GM18499 (cell line): ENCODE measurements around the gene STX1B.
"Not testable (repeated sequence)": the region's sequence is repeated elsewhere in the genome, so short reads cannot be mapped to it uniquely, and the experiment has no call there.

Source experiments
- ATAC-seq: cut with Tn5 transposase; IDR thresholded peaks from one replicate; pipeline ENCODE4 v1.9.1; 2021; ENCODE audit warnings: moderate number of reproducible peaks; ENCODE audit not compliant: insufficient read depth, unreplicated experiment

Gene STX1B

DNA sequence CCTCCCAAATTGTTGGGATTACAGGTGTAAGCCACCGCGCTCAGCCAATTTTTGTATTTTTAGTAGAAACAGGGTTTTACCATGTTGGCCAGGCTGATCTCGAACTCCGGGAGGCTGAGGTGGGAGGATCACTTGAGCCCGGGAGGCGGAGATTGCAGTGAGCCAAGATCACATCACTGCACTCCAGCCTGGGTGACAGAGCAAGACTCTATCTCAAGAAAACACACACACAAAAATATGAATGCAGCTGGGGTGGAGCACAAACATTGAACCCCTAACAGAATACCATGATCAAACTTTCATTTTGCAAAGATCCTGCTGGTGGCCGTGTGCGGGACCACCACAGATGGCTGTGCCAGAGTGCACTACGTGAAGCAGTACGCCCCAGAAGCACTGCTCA lies 7.3 kb upstream of the STX1B start:
- ATAC-seq: not testable (repeated sequence)

DNA sequence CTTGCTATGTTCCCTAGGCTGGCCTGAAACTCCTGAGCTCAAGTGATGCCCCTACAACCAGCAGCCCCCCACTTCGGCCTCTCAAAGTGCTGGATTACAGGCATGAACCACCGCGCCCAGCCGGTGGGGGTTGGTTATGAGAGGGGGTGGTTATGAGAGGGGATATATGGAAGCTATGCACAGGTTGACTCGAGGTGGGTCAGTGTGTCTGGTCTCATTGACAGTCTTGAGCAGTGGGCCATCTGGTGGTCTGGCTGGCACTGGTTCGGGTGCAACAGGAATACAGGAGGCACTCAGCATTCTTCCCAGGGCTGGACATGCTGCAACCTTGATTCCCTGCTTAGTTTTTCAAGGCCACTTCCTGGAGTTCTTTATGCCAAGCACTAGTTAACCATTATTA lies 5.6 kb upstream of the STX1B start:
- no peak for ATAC-seq

DNA sequence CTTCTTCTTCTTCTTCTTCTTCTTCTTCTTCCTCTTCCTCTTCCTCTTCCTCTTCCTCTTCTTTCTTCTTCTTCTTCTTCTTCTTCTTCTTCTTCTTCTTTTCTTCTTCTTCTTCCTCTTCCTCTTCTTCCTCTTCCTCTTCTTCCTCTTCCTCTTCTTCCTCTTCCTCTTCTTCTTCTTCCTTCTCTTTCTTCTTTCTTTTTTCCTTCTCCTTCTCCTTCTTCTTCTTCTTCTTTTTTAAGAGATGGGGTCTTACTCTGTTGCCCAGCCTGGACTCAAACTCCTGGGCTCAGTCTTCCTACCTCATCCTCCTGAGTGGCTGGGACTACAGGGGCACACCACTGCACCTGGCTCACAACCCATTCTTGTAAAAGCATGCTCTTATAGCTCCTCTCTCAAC lies 2.9 kb upstream of the STX1B start:
- not testable (repeated sequence) for ATAC-seq

DNA sequence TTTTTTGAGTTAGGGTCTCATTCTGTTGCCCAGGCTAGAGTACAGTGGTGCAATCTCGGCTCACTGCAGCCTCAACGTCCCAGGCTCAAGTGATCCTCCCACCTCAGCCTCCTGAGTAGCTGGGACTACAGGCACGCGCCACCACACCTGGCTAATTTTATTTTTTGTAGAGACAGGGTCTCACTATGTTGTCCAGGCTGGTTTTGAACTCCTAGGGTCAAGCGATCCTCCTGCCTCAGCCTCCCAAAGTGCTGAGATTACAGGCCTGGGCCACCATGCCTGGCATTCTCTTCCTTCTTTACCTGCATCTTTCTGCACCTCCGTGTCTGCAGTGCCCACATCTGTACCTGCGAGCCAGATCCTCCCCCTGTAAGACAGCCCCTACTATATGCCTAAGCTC lies 1.4 kb upstream of the STX1B start:
- not testable (repeated sequence) for ATAC-seq

DNA sequence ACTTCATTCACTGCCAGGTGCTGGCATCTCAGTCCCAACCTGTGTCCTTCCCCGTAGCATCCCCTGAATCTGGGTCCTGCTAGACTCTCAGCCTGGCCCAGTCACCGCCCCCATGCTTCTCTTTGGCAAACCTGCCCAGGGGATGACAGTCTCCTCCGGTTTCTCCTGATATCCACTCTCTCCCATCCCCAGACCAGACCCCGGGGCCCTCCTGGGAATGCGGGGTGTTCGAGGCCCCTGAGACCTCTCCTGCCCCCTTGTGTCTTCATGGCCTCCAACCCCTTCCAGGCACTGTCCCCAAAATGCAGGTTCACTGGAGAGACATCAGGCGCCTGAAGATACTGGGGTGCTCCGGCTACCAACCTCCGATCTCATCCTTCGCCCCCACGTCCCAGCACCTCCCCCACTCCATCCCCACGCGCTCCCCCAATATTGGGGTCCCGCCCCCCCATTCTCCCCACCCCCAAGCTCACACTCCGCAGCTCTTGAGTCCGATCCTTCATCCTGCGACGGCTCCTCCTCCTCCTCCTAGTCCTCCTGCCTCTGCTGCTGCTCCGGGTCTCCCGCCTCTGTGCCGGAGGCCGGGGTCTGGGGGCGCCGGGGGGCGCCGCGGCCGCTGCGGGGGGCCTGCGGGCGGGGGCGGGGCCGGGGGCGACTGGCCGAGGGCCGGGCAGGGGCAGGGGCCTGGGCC lies 399 bp downstream of the STX1B start:
- ATAC-seq: no peak

DNA sequence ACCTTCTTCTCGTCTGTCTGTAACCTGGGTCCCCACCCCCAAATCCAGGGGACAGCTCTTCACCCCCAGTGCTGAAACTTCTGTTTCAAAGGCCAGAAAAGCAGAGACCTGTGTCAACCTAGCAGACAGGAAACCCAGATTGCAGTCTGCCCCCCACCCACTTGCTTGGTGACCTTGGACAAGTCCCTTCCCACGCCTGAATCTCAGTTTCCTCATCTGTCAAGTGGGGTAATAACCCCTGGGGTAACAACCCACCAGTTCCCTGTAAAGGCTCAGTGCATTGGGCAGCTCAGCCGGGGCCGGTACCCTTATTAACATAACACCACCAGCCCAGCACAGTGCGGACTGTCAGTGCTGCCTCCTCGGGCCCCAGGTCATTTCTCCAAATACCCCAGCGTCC lies 1.3 kb downstream of the STX1B start:
- ATAC-seq: no peak

DNA sequence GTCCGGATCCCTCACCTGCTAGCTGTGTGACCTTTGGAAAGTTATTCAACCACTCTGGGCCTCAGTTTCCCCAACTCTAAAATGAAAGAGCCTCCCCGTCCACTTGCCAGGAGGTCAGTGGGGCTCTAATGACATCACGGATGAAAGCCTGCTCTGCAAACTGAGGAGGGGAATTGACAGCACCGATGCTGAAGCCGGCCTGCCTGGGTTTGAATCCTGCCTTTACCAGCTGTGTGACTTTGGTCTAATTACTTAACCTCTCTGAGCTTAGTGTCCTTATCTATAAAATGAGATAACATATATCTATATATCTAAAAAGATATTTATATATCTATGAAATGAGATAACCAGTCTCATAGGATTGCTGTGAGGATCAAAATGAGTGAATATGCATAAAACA lies 1.9 kb downstream of the STX1B start:
- no peak for ATAC-seq

DNA sequence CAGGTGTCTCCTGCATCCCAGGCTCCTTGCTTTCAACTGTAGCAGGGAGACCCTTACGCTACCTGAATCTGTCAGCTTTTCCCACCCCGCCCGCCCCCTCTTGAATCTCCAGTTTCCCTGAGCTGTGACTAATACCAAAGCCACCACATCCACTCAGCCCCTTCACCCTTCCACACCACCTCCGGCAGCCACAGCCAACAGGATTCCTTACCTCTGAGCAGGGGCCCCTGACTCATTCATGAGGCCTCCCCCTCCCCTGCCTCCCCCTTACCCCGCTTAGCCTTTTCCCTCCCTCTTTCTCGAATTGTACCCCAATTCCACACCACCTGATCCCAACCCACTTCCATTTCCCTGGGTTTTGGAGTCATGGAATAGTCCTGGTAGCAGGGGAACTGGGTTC lies 2.3 kb downstream of the STX1B start:
- ATAC-seq: no peak

DNA sequence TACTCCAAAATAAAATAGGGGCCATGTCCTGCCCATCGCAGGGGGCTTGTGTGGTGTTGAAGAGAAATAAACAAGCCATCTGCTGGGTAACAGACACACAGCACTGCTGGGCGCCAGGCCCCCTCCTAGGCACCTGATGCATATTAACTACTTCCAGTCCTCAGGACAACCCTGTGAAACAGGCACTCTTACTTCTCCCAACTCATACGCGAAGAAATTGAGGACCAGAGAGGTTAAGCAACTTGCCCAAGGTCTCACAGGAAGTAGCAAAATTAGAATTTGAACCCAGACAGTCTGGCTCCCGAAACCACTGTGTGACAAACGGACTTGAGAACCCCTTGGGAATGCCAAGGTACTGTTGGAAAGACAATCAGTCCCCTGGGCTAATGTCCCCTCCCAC lies 2.8 kb downstream of the STX1B start:
- ATAC-seq: no peak

DNA sequence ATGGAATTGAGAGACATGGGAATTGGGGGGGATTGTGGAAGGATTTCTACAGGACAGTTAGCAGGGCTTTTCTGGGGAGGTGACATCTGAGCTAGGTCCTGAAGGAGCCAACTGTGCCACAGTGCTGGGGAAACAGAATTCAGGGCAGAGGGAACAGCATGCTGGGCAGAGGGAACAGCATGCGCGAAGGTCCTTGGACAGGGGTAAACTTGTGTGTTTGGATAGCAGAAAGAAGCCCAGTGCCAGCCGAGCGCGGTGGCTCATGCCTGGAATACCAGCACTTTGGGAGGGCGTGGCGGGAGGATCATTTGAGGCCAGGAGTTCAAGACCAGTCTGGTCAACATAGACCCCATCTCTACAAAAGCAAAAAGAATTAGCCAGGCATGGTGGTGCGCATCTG lies 3.8 kb downstream of the STX1B start:
- no peak for ATAC-seq

DNA sequence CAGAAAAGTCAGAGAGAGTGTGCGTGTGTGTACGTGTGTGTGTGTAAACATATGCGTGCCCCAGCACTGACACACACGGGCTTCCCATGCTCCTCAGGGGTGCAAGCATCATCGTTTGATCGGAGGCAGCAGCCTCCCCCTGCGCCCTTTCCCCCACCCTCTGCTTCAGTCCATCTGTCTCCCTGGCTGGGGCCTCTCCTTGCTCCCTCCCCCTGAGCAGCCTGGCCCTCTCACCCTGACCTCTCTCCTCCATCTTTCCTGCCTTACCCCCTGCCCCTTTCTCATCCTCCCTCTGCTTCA lies 4.4 kb downstream of the STX1B start:
- ATAC-seq: no peak

- no peak for ATAC-seq
These were observed 4.9 kb downstream of the STX1B start for GRCh38 chr16:31005350-31006085.

DNA sequence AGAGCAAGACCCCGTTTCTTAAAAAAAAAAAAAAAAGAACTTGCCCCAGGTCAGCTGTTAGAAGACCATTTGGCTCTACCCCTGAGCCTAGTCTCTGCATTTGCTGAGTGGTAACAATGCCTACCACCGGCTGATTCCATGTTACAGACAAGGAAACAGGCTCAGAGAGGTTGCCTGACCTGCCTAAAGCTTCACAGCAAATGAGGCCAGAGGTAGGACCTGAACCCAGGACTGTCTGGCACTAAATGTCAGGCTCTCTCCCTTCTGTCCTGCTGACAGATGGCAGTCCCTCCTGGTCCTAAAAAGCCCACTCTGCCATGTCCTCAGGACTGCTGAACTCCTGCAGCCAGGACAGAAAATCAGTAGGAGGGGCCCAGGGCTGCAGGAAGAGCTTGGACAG lies 5.8 kb downstream of the STX1B start:
- no peak for ATAC-seq

- ATAC-seq: no peak
These were observed 6.7 kb downstream of the STX1B start for GRCh38 chr16:31003744-31004143.

DNA sequence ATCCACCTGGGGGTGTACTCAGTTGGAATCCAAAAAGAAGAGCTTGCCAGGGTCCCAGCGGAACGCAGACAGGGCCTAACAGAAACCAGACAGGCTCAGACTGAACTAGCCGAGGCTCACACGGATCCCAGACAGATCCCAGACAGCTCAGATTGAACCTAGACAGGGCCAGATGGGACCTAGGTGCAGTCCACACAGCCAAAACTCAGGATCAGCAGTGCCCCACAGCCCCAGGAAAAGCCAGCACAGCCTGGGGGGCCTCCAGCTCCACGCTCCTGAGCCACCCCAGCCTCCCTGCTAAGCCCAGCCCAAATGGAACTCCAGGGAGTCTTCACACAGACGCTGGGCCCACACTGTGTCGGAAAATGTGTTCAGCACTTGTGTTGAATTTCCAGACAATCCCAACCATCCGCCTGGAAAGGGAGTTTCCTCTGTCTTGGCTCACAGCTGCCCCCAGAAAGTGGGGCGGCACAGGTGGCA lies 7.5 kb downstream of the STX1B start:
- ATAC-seq: no peak

DNA sequence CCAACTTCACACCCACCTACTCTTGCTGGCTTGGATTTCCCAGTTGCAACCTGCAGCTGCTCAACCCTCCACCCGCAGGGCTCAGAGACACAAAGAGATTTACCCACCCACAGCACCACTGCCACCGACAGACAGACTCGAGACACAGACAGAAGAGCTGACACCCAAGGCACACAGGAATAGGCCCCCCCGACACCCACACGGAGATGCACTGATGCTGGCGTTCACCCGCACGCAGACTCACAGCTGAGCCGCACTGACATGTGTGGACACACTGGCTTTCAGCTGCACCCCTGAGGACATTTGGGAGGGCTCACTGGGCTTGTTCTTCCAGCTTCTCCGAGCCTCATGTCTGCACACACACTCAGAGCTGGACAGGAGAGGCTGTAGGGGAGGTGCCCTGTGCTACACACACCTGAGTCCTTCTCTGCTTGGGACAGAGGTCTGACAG lies 8.2 kb downstream of the STX1B start:
- no peak for ATAC-seq

DNA sequence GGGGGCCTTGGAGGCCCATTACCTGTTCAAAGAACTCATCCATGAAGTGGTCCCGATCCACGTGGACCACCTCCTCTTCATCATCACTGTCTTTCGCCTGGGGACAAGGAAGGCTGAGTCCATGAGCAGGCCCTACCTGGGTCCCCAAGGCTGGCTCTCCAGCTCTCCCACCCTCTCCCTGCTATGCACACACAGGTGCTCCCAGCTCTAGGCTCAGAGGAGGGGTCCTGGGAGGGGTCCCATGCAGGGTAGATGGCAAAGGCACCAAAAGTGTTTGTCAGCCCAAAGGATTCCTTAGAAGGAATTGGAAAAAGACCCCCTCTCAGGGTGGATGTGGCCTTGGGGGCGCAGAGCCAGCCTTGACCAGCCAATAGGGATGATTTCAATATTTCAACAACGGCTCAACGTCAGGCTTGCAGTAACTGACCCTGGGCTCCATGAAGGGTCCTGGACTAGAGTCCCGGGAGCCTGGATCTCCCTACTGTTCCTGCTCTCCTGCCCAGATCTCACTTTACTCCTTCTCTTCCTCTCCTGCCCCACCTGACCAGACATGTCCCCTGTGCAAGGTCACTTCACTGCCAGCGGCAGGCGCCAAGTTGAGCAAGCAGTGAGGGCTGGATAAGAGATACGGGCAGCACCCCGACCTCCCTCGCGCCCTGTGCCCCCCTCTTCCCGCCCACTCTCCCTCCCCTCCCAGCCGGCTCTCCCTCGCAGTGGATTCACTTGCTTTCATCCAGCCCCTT lies 8.8 kb downstream of the STX1B start:
- no peak for ATAC-seq

- no peak for ATAC-seq
These were observed 9.6 kb downstream of the STX1B start for GRCh38 chr16:31000671-31001382.

- no peak for ATAC-seq
These were observed 11.3 kb downstream of the STX1B start for GRCh38 chr16:30998852-30999761.
